Epithelial cell of proximal tubule (primary cell): ENCODE measurements around the gene TBC1D20. TPM values are rescaled to one million over a fixed set of nuclear protein-coding genes. Genes with fewer than 3 reads are reported as not detected.

Experiments used
- DNase-seq: peaks from one replicate; pipeline ENCODE4 v3.0.0-alpha.2; 2011; ENCODE audit warnings: low read depth
- H3K4me3 ChIP-seq: 2 replicates; pipeline ENCODE4 v1.5.1; 2011; ENCODE audit warnings: low read depth, mild to moderate bottlenecking, low read length
- total RNA-seq: library from RNA; depleted of rRNA; stranded (reverse); fragments of >200 nt; gene quantifications from 2 replicates; pipeline ENCODE4 v1.2.3, GENCODE V29; 2015
- TF ChIP-seq, protein P1 (sequence below): conservative IDR thresholded peaks from 2 replicates; pipeline ENCODE4 v1.5.1; 2012; ENCODE audit warnings: low read depth, mild to moderate bottlenecking, low read length

The TBC1D20 gene
- total RNA-seq, 1 donor from 2014 or later: 16.4 TPM

DNA sequence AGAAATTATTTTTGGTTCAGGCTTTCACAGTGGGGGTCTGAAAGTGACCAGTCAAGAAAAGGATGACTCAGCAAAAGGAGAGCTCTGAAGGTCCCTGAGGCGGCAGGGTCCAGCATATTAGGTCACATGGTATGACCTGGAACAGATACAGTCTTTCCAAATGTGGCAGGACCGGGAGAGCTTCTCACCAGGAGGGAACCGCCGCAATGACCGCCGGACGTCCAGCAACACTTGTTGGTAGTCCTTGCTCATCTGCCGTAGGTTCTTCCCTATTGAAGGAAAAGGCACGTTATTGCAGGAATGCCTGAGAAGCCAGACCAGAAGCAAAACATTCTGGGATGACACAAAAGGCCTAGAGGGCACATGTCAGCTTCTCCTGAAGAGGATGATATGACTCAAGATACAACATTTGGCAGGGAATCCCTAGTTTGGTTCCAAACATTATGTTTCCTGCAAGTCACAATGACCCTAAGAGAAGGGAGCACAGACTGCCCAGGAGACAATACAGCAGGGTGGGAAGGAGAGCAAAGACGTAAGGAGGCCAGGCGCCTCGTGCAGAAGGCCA lies 17.4 kb downstream of the TBC1D20 start:
- TF ChIP-seq, protein P1, sequence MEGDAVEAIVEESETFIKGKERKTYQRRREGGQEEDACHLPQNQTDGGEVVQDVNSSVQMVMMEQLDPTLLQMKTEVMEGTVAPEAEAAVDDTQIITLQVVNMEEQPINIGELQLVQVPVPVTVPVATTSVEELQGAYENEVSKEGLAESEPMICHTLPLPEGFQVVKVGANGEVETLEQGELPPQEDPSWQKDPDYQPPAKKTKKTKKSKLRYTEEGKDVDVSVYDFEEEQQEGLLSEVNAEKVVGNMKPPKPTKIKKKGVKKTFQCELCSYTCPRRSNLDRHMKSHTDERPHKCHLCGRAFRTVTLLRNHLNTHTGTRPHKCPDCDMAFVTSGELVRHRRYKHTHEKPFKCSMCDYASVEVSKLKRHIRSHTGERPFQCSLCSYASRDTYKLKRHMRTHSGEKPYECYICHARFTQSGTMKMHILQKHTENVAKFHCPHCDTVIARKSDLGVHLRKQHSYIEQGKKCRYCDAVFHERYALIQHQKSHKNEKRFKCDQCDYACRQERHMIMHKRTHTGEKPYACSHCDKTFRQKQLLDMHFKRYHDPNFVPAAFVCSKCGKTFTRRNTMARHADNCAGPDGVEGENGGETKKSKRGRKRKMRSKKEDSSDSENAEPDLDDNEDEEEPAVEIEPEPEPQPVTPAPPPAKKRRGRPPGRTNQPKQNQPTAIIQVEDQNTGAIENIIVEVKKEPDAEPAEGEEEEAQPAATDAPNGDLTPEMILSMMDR: no peak
- H3K4me3 ChIP-seq: no peak overlapping the region
- no peak for DNase-seq

DNA sequence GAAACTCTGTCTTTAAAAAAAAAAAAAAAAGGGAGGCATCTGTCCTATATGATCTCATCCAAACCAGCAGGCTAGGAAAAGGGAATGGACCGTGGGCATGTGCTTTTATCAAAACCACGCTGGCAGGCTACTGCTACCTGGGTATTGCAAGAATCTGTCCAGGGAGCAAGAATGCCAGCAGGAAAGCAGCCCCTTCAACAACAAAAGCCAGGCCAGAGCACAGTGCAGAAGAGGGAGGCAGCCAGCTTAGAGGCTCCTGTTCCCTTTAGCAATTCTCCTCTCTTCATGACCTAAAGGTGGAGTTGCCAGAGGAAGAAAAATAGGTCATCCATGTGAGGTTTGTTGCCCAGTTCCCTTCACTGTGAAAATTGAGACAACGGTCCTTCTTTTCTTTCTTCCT lies 18.2 kb downstream of the TBC1D20 start:
- H3K4me3 ChIP-seq: no peak overlapping the region
- TF ChIP-seq, protein P1: no peak
- no peak for DNase-seq

DNA sequence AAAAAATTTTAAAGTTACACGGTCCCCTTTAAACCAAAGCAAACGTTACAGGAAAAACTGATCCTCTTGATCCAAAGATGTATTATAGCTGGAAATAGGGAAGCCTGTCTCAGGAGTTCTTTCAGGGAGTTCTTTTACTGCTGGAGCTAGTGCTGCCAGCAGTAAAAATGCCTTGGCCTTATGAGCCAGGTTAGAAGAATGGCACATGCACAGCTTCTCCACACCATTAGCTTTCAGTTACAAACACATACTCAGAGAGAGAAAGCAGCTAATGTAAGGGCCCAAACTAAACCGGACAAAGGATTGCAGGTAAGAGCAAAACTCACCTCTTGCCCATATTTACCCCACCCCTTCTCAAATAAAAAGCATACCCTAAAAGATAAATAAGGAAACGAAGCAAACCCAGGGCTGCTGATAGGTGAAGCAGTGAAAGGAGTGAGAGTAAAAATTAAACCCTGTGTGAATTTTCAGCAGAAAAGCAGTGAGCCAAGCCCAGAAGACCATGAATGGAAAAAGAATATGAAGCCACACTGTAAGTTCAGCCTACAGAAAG lies 19.0 kb downstream of the TBC1D20 start:
- TF ChIP-seq, protein P1: no peak
- H3K4me3 ChIP-seq: no peak overlapping the region
- no peak for DNase-seq

DNA sequence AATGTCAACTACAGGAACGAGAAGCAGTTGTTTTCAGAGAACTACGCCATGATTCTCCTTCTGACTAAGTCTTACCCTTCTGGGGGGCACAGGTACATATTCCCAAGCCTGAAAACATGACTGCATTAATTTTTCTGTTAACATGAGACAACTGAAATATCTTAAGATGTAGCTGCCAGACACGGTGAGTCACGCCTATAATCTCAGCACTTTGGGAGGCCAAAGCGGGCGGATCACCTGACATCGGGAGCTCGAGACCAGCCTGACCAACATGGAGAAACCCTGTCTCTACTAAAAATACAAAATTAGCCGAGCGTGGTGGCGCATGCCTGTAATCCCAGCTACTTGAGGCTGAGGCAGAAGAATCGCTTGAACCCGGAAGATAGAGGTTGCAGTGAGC lies 21.7 kb downstream of the TBC1D20 start:
- TF ChIP-seq, protein P1: no peak
- no peak for DNase-seq
- no peak overlapping the region for H3K4me3 ChIP-seq

DNA sequence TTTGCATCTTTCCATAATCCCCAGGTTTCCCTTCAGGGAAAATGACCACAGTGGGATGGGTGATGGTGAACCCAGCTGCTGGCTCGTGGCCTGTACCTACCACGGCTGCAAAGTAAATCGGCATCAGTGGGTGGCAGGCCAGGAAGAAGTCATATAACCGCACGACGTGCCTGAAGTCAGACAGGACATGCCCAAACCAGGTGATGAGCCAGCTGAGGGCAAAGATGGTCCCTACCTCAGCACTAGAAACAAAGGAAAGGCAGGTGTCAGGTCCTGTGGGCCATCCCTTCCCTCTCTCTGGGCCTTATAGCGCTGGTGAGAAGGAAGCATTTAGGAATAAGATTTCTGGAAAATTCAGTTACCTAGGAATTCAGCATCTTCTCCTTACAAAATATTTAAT lies 22.2 kb downstream of the TBC1D20 start:
- no peak overlapping the region for H3K4me3 ChIP-seq
- TF ChIP-seq, protein P1: no peak
- DNase-seq: no peak

DNA sequence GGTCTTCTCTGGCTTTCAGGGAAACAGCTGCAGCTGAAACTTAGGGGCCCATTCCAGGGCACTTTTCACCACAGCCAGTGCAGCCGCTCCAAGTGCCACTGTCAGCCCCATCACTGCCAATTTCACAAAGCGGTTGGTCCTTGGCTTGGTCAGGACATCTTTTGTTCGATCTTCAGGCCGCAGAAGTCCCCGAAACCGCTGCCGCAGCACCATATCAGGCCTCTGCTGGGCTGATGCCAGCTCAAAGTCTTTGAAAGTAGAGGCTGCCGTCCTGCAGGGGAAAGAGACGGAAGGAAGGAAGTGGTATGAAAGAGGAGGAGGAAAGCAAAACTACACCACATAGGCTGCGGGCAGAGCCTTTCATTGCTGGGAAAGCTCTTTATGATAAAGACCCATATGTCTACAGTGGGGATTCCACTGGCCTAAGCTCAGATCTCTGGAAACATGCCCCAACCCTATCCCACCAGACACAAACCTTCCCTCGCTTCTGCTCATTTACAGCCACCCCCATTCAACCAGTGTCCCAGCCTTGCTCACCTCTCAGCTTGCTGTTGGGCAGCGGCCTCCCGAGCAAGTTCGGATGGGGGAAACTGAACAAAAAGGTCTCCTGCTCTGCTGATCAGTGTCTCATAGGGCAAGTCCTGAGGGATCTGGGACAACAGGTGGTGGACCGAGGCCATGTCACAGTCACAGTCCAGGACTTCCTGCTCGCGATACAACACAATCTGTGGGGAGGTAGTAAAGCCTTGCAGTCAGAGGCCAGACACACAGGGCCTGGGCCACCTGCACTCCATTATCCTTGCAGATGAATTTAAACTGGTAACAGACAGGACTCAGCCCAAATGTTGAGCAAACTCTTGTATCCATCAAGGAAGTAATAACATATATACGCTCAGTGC lies 23.5 kb downstream of the TBC1D20 start:
- TF ChIP-seq, protein P1: no peak
- no peak overlapping the region for H3K4me3 ChIP-seq
- DNase-seq: no peak
